Psoas muscle (tissue), 8 donors: Measurements from ENCODE around the gene SRD5A1. TPM values are rescaled to one million over a fixed set of nuclear protein-coding genes. Genes with fewer than 3 reads are reported as not detected.
"Not testable (repeated sequence)": the region's sequence is repeated elsewhere in the genome, so short reads cannot be mapped to it uniquely, and the experiment has no call there.

ENCODE experiments used
- ATAC-seq, 4 donors: fragments of 200-7000 bp; cut with Tn5 transposase; one replicate each; pipeline ENCODE4 v1.9.1; 2020; ENCODE audit warnings: moderate library complexity in 3 of 4, mild to moderate bottlenecking in 2 of 4
- DNase-seq, 2 donors: peaks; one replicate each; pipeline ENCODE4 v3.0.0-alpha.2; 2020
- H3K27ac ChIP-seq: fragments of 200-600 bp; one replicate; pipeline ENCODE4 v1.8.0; 2022
- H3K27me3 ChIP-seq, 3 donors: fragments of 200-600 bp in 1 of 3; one replicate each; pipeline versions ENCODE4 v1.6.1 to v1.8.0; 2013 to 2022; ENCODE audit warnings: low read length in 2 of 3, mild to moderate bottlenecking in 2 of 3, moderate library complexity in 1 of 3; ENCODE audit not compliant: insufficient read depth in 3 of 3
- H3K36me3 ChIP-seq, 2 donors: fragments of 200-600 bp in 1 of 2; one replicate each; pipeline versions ENCODE4 v1.6.1 to v1.8.0; 2013 to 2022; ENCODE audit warnings: low read depth in 1 of 2, mild to moderate bottlenecking in 1 of 2, moderate library complexity in 1 of 2; ENCODE audit not compliant: insufficient read depth in 1 of 2
- H3K4me1 ChIP-seq: fragments of 200-600 bp; one replicate; pipeline ENCODE4 v1.8.0; 2022
- H3K4me3 ChIP-seq: fragments of 200-600 bp; one replicate; pipeline ENCODE4 v1.8.0; 2022; ENCODE audit warnings: mild to moderate bottlenecking
- H3K9me3 ChIP-seq: fragments of 200-600 bp; one replicate; pipeline ENCODE4 v1.8.0; 2022
- CTCF ChIP-seq: fragments of 200-600 bp; IDR thresholded peaks from one replicate; pipeline ENCODE4 v1.8.0; 2022; ENCODE audit warnings: antibody characterized with exemption
- WGBS, 3 donors: extraction: QIAGEN DNeasy Blood & Tissue Kit; methylation state at CpG; one replicate each; pipeline versions ENCODE4 v1.1.6 to v1.1.7; 2013; 5-methylcytosine and 5-hydroxymethylcytosine counted together
- intact Hi-C, 2 donors: fragments of 100-400 bp; cut with DNase I; formaldehyde crosslinking; loops; one replicate each; pipeline versions ENCODE4 v1.11.0 to v1.14.2; 2022
- polyA plus RNA-seq, 3 donors: library from polyadenylated mRNA; stranded (reverse); fragments of 200-250 nt; gene quantifications; one replicate each; pipeline ENCODE4 v1.2.3, GENCODE V29; 2013
- total RNA-seq, 4 donors: library from RNA; stranded (reverse); fragmentation: NEBNext Ultra II Directional in 2 of 4; extraction: Animal tissue kit (Norgen Biotek cat#: 25700) in 2 of 4; gene quantifications; one replicate each; pipeline versions ENCODE4 v1.2.1 to v1.2.4, GENCODE V29; 2021 to 2023
- donor health status: healthy with polysubstance abuse.
- donor health status: DM: no; HTN: no; CAD: no; lungs with moderate emphysema.
- donor health status: Bipolar disorder and iron deficiency.
- donor health status: healthy.
- donor health status: DM: yes; HTN: yes; CAD: no.
- donor health status: DM: no; HTN: no; CAD: no.
- donor health status: DM: no; HTN: no; CAD: no.
- donor health status: DM: yes; HTN: yes; CAD: no.

The SRD5A1 gene
- total and polyA plus RNA-seq, 7 donors = 1.1 to 2.4 (median 1.7) TPM

- WGBS, 3 donors = 92 to 96% (median 95%) methylated on average over 13 of the region's 13 CpGs
- TF ChIP-seq CTCF = no peak
- H3K4me3 ChIP-seq = no peak overlapping the region
- peaks cover 23% of the 10 kb centered on the region for H3K9me3 ChIP-seq
- H3K4me1 ChIP-seq = no peaks in the 10 kb centered on the region
- no peak for DNase-seq
- peaks cover 8 to 24% of the 10 kb centered on the region in 2 donors for H3K36me3 ChIP-seq
- no peak overlapping the region for H3K27ac ChIP-seq
- intact Hi-C loops = no loop called here
- no peak for ATAC-seq
- H3K27me3 ChIP-seq = peaks cover 0 to 2% (median 0%) of the 10 kb centered on the region in 3 donors
Observed at GRCh38 chr5:6659941-6660684, 26.9 kb downstream of the SRD5A1 start.

DNA sequence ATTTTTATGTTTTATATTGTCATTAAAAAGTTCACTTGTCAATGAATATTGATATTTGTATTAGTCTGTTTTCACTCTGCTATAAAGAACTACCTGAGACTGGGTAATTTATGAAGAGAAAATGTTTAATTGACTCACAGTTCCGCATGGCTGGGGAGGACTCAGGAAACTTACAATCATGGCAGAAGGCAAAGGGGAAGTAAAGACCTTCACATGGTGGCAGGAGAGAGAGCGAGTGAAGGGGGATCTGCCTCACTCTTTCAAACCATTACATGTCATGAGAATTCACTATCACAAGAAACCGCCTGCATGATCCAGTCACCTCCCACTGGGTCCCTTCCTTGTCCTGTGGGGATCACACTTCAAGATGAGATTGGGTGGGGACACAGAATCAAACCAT is 27.4 kb downstream of the SRD5A1 start:
- H3K4me1 ChIP-seq = no peaks in the 10 kb centered on the region
- no peak overlapping the region for H3K27ac ChIP-seq
- WGBS, 3 donors = 94 to 97% (median 96%) methylated on average over 3 of the region's 3 CpGs
- DNase-seq = no peak
- ATAC-seq = no peak
- TF ChIP-seq CTCF = no peak
- peaks cover 19% of the 10 kb centered on the region for H3K9me3 ChIP-seq
- H3K4me3 ChIP-seq = no peak overlapping the region
- intact Hi-C loops = no loop called here
- peaks cover 0 to 2% (median 0%) of the 10 kb centered on the region in 3 donors for H3K27me3 ChIP-seq
- peaks cover 8 to 20% of the 10 kb centered on the region in 2 donors for H3K36me3 ChIP-seq

DNA sequence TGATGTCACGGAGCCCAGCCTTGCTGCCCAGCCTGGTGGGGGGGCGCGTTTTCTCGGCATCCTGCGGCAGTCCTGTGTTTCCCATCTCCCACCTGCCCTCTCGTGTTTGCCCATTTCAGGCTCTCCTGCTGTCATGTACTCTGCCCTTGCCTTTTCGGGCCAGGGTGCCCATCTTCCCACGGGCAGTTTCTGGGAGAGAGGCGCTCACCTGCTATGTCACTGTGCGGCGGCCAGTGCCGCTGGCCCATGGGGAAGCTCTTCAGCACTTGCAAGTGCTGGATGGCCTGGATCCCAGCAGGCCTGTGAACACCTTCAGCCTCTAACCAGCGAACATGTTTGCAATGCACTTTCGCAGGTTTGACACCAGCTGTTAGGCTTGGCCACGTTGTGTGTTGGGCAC is 33.5 kb downstream of the SRD5A1 start:
- Histone ChIP-seq H3K4me3 (no peak overlapping the region), H3K27ac (no peak overlapping the region), H3K4me1 (no peaks in the 10 kb centered on the region), H3K9me3 (no peaks in the 10 kb centered on the region), H3K36me3 (peaks cover 0 to 5% of the 10 kb centered on the region in 2 donors), H3K27me3 (no peaks in the 10 kb centered on the region)
- 90 to 96% (median 93%) methylated on average over 15 of the region's 15 CpGs for WGBS, 3 donors
- intact Hi-C loops = no loop called here
- TF ChIP-seq CTCF = no peak
- DNase-seq = no peak
- no peak for ATAC-seq

- no peaks in the 10 kb centered on the region for H3K9me3 ChIP-seq
- TF ChIP-seq CTCF = no peak
- H3K27me3 ChIP-seq = no peaks in the 10 kb centered on the region
- ATAC-seq = no peak
- DNase-seq = no peak
- intact Hi-C loops = no loop called here
- H3K4me3 ChIP-seq = no peak overlapping the region
- no peaks in the 10 kb centered on the region for H3K4me1 ChIP-seq
- peaks cover 0 to 5% of the 10 kb centered on the region in 2 donors for H3K36me3 ChIP-seq
- no peak overlapping the region for H3K27ac ChIP-seq
- 92 to 96% (median 93%) methylated on average over 5 of the region's 5 CpGs for WGBS, 3 donors
Observed at GRCh38 chr5:6667648-6668047, 34.4 kb downstream of the SRD5A1 start.

DNA sequence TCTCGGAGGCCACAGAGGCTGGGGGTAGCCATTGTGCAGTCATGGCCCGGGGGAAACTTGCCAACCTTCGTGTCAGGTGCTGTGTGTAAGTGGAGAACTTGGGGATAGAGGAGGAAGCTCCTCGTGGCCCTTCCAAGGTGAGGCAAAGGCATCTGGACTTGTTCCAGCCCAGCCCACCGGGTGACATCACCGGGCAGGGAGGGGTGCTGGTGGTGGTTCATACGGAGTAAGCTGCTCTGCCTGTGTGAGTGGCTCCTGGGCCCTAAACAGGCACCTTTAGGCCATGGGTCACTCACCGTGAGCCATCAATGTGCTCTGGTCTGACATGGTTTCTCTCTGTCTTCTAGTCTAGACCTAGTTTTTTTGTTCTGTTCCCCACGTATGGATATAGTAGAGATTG is 35.5 kb downstream of the SRD5A1 start:
- H3K4me1 ChIP-seq, H3K27me3 ChIP-seq, DNase-seq, ATAC-seq, H3K9me3 ChIP-seq, H3K27ac ChIP-seq, intact Hi-C loops, H3K36me3 ChIP-seq, H3K4me3 ChIP-seq: not testable (repeated sequence)
- 76 to 81% (median 76%) methylated on average over 9 of the region's 9 CpGs for WGBS, 3 donors
